GM12878 (cell line): ENCODE data around the gene MAN2A2. TPM values are rescaled to one million over a fixed set of nuclear protein-coding genes. Genes with fewer than 3 reads are reported as not detected.

ENCODE experiments used
- ATAC-seq: fragments of 200-7000 bp; cut with Tn5 transposase; 3 replicates; pipeline ENCODE4 v1.9.1; 2020; ENCODE audit warnings: mild to moderate bottlenecking, moderate library complexity
- BruUV-seq: library from RNA; stranded (reverse); fragments of 400-500 nt; replicated peaks from 2 replicates; lab custom pipeline; 2021; lab: Mats Ljungman, UMichigan
- CTCF ChIA-PET: fragments of 300-600 bp; sonication (Branson Sonifier 250); formaldehyde crosslinking; extraction: SDS; loops from one replicate; lab custom pipeline; 2021; ENCODE audit warnings: inconsistent platforms; lab: Yijun Ruan, JAX
- POLR2A ChIA-PET: fragments of 350-600 bp; formaldehyde crosslinking; extraction: SDS; loops from one replicate; lab custom pipeline; 2021; ENCODE audit warnings: inconsistent platforms; lab: Charles Lee
- RAD21 ChIA-PET: fragments of 300-600 bp; sonication (Branson Sonifier 250); formaldehyde crosslinking; loops from one replicate; lab custom pipeline; 2023; ENCODE audit warnings: antibody characterized with exemption; ENCODE audit not compliant: unreplicated experiment; lab: Charles Lee
- SMC1A ChIA-PET: fragments of 300-600 bp; sonication (Branson Sonifier 250); formaldehyde crosslinking; loops from one replicate; lab custom pipeline; 2023; ENCODE audit not compliant: unreplicated experiment, uncharacterized antibody; lab: Charles Lee
- DNase-seq: peaks from one replicate; pipeline ENCODE4 v3.0.0-alpha.2; 2011; ENCODE audit warnings: low read depth, low spot score
- FAIRE-seq: peaks from 3 replicates; lab custom pipeline; 2011; peaks lifted over from hg19 to GRCh38; lab: Jason Lieb, UNC
- H2AFZ ChIP-seq: 2 replicates; pipeline ENCODE4 v1.6.0; 2011; ENCODE audit warnings: low read depth, low read length, control low read depth; ENCODE audit not compliant: control insufficient read depth
- H3K27ac ChIP-seq: 2 replicates; pipeline ENCODE4 v1.5.1; 2011; ENCODE audit warnings: control low read depth; ENCODE audit not compliant: control insufficient read depth, insufficient read depth
- H3K27me3 ChIP-seq, 2 experiments: replicated peaks in 1 of 2; 2 replicates each; pipeline versions ENCODE4 v1.6.0 to v1.6.1; 2011; ENCODE audit warnings: low read length in 1 of 2; ENCODE audit not compliant: control insufficient read depth in 2 of 2, insufficient read depth in 2 of 2
- H3K36me3 ChIP-seq, 2 experiments: 2 replicates each; pipeline ENCODE4 v1.5.1; 2011; ENCODE audit warnings: low read length in 1 of 2; ENCODE audit not compliant: control insufficient read depth in 2 of 2, insufficient read depth in 2 of 2
- H3K4me1 ChIP-seq: 2 replicates; pipeline ENCODE4 v1.6.1; 2011; ENCODE audit warnings: mild to moderate bottlenecking, low read length, moderate library complexity, mixed read lengths; ENCODE audit not compliant: control insufficient read depth, insufficient read depth
- H3K4me2 ChIP-seq: 2 replicates; pipeline ENCODE4 v1.6.0; 2011; ENCODE audit warnings: control low read depth; ENCODE audit not compliant: control insufficient read depth, insufficient read depth
- H3K4me3 ChIP-seq: fragments of 200-600 bp; sonication (generic); 2 replicates; pipeline ENCODE4 v1.5.1; 2016
- H3K79me2 ChIP-seq: 2 replicates; pipeline ENCODE4 v1.6.0; 2011; ENCODE audit warnings: low read length; ENCODE audit not compliant: control insufficient read depth, insufficient read depth
- H3K9ac ChIP-seq: 2 replicates; pipeline ENCODE4 v1.8.0; 2011; ENCODE audit warnings: low read length, control low read depth, mixed read lengths; ENCODE audit not compliant: control insufficient read depth, insufficient read depth
- H3K9me3 ChIP-seq: replicated peaks from 3 replicates; pipeline ENCODE4 v1.5.1; 2011; ENCODE audit warnings: mild to moderate bottlenecking, low read length; ENCODE audit not compliant: control insufficient read depth, insufficient read depth
- H4K20me1 ChIP-seq: 2 replicates; pipeline ENCODE4 v1.6.0; 2011; ENCODE audit not compliant: control insufficient read depth, insufficient read depth
- CEBPB ChIP-seq, 2 experiments: fragments of 150-350 bp in 1 of 2; IDR thresholded peaks; 2 replicates each; pipeline ENCODE4 v1.6.1; 2012 to 2014; ENCODE audit warnings: low read depth in 2 of 2, low read length in 2 of 2, borderline replicate concordance in 1 of 2, inconsistent platforms in 1 of 2
- GABPA ChIP-seq: IDR thresholded peaks from 2 replicates; pipeline ENCODE4 v1.6.1; 2014; ENCODE audit warnings: antibody characterized with exemption, low read depth, mild to moderate bottlenecking, inconsistent platforms
- KAT2A ChIP-seq: conservative IDR thresholded peaks from 2 replicates; pipeline ENCODE4 v1.6.1; 2011; ENCODE audit warnings: low read depth, low read length; ENCODE audit not compliant: control insufficient read depth
- POLR2A ChIP-seq: IDR thresholded peaks from 2 replicates; pipeline ENCODE4 v1.6.1; 2011; ENCODE audit warnings: low read depth, mild to moderate bottlenecking, low read length
- RUNX3 ChIP-seq: IDR thresholded peaks from 2 replicates; pipeline ENCODE4 v1.6.1; 2012; ENCODE audit warnings: low read length, inconsistent platforms
- SP1 ChIP-seq: IDR thresholded peaks from one replicate; pipeline ENCODE4 v1.6.1; 2011; ENCODE audit warnings: low read depth, low read length
- WRNIP1 ChIP-seq: IDR thresholded peaks from 2 replicates; pipeline ENCODE4 v1.6.1; 2011; ENCODE audit warnings: low read depth, low read length, improper control_type of control experiment, borderline replicate concordance
- ZSCAN29 ChIP-seq: fragments of 450-650 bp; IDR thresholded peaks from 2 replicates; pipeline ENCODE4 v1.6.1; 2017; ENCODE audit warnings: mild to moderate bottlenecking, moderate library complexity
- WGBS: methylation state at CpG from one replicate; pipeline ENCODE4 v1.1.6; 2016; ENCODE audit warnings: low lambda C conversion rate; ENCODE audit not compliant: insufficient replicate concordance, insufficient coverage; ENCODE audit errors: missing lambda C conversion rate; 5-methylcytosine and 5-hydroxymethylcytosine counted together
- in situ Hi-C: fragments of 300-500 bp; cut with MboI; formaldehyde crosslinking; loops from 9 replicates; pipeline ENCODE4 v1.14.3; 2018; ENCODE audit warnings: mixed read lengths
- intact Hi-C: fragments of 100-400 bp; cut with micrococcal nuclease; formaldehyde crosslinking; loops from one replicate; pipeline ENCODE4 v1.14.2; 2022; ENCODE audit not compliant: unreplicated experiment
- polyA plus RNA-seq, 11 experiments: library from polyadenylated mRNA; depleted of rRNA in 4 of 11; unstranded in 6 of 11; stranded (reverse) in 5 of 11; fragments of >200 nt; fragmentation: Nextera tagmentation in 4 of 11; fragmentation: Illumina TruSeq in 1 of 11; extraction: Ambion mirVana in 4 of 11; extraction: Trizol in 1 of 11; gene quantifications; 1 replicate in 1 of 11; 2 replicates in 10 of 11; pipeline versions ENCODE4 v1.2.1 to v1.2.3, GENCODE V29; 2011 to 2016; ENCODE audit warnings: inconsistent platforms in 2 of 11, missing spikeins in 2 of 11, low read depth in 1 of 11
- total RNA-seq, 4 experiments: library from RNA; depleted of rRNA in 3 of 4; stranded (reverse); fragments of >200 nt in 3 of 4; fragmentation: Illumina TruSeq in 1 of 4; extraction: Trizol in 1 of 4; gene quantifications; 2 replicates each; pipeline versions ENCODE4 v1.2.1 to v1.2.3, GENCODE V29; 2013 to 2021
- TF ChIP-seq, protein P1 (sequence below): fragments of 450-650 bp; IDR thresholded peaks from 2 replicates; pipeline ENCODE4 v1.6.1; 2017; ENCODE audit warnings: mild to moderate bottlenecking, low read depth, inconsistent platforms; ENCODE audit not compliant: poor library complexity, severe bottlenecking
- TF ChIP-seq, protein P2 (sequence below): fragments of 450-650 bp; formaldehyde crosslinking; IDR thresholded peaks from 2 replicates; pipeline ENCODE4 v1.5.0; 2022; ENCODE audit warnings: mild to moderate bottlenecking, missing genetic modification characterization

Gene MAN2A2
- total and polyA plus RNA-seq, 10 of the 15 experiments (the other 5 are each of a cell fraction or from before 2014, with no cell fraction given), result 4.2 to 79.4 (median 23.2) TPM

DNA sequence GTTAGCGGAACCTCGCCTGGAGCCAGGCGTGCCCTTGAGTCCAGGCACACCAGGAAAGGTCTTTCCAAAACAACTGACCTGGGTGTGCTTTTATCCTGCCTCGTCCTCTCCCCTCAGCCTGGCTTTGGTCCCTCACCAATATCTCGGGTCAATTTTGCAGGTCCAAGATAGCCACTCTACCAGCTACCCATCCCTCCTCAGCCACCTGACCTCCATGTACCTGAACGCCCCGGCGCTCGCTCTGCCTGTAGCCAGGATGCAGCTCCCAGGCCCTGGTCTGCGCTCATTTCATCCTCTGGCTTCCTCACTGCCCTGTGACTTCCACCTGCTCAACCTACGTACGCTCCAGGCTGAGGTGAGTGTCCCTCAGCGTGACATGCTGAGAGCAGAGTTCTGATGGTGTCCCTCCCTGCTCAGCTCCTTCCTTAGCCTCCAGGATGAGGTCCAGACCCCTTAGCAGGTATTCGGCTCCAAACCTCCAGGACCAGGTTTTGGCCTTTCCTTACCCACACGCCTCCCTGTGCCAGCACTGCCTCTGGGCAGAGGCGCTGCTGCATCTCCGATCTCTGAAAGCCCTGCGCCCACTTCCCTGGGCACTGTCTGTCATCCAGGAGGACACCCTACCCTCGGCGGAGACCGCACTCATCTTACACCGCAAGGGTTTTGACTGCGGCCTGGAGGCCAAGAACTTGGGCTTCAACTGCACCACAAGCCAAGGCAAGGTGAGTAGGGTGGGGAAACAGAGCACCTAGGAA lies 15.1 kb downstream of the MAN2A2 start:
- no peak for FAIRE-seq
- no peak overlapping the region for H3K27ac ChIP-seq
- no TSS peak for BruUV-seq
- no peaks in the 10 kb centered on the region for H3K27me3 ChIP-seq
- no peak overlapping the region for H3K4me3 ChIP-seq
- TF ChIP-seq POLR2A, result peak; percentile 52
- no peak for TF ChIP-seq SP1
- TF ChIP-seq, all 136 proteins: peak for 1
- no peak for ATAC-seq
- no peaks in the 10 kb centered on the region for H3K9me3 ChIP-seq
- H3K4me2 ChIP-seq, result no peak overlapping the region
- peaks cover 34 to 36% of the 10 kb centered on the region in 2 experiments for H3K36me3 ChIP-seq
- H3K9ac ChIP-seq, result no peak overlapping the region
- H3K79me2 ChIP-seq, result no peaks in the 10 kb centered on the region
- POLR2A ChIA-PET, result interaction anchor here (0.6 to 1.0 kb wide), 2 partner anchors 14 to 208 kb away, joined by 3 read pairs; no protein-coding TSS in a partner anchor
- in situ Hi-C loops, result no loop called here
- no peak overlapping the region for H2AFZ ChIP-seq
- RAD21 ChIA-PET, result interaction anchor here (1.1 kb wide), 1 partner anchor 14 kb away, joined by 3 read pairs; the partner anchor contains the start of gene MAN2A2
- no peak for DNase-seq
- CTCF ChIA-PET, result interaction anchor here (1.1 to 1.4 kb wide), 2 partner anchors 13 to 15 kb away, joined by 5 read pairs; partner anchors contain the start of gene HDDC3
- peaks cover 12% of the 10 kb centered on the region for H3K4me1 ChIP-seq
- no peaks in the 10 kb centered on the region for H4K20me1 ChIP-seq
- 96% methylated on average over 23 of the region's 23 CpGs for WGBS
- SMC1A ChIA-PET, result interaction anchor here (0.9 kb wide), 1 partner anchor 15 kb away, joined by 3 read pairs; the partner anchor contains the start of gene MAN2A2
- intact Hi-C loops, result no loop called here

DNA sequence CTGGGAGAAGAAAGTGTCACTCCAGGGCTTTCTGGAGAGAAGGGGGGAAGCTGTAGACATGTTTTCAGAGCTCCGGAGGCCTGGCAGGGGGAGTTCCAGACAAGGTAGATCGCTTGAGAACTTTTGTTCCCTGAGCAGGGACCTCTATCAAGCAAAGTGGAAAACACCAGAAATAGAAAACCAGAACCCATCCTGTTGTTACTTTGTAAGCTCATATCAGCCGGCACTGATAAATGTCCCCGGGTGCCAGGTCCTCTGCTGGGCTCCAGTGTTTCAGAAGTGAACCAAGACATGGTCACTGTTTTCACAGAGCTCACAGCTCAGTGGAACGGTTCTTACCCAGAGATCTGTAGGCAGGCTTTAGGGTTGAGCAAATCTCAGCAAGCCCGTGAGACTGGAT lies 15.7 kb downstream of the MAN2A2 start:
- SMC1A ChIA-PET, result interaction anchor here (0.9 kb wide), 1 partner anchor 16 kb away, joined by 3 read pairs; the partner anchor contains the start of gene MAN2A2
- BruUV-seq, result no TSS peak
- no peak overlapping the region for H2AFZ ChIP-seq
- no peak overlapping the region for H3K4me3 ChIP-seq
- POLR2A ChIA-PET, result interaction anchor here (1.0 kb wide), 1 partner anchor 15 kb away, joined by 3 read pairs; no protein-coding TSS in a partner anchor
- H3K36me3 ChIP-seq, result peaks cover 28 to 31% of the 10 kb centered on the region in 2 experiments
- no peak overlapping the region for H3K4me2 ChIP-seq
- RAD21 ChIA-PET, result interaction anchor here (1.1 kb wide), 1 partner anchor 15 kb away, joined by 3 read pairs; the partner anchor contains the start of gene MAN2A2
- intact Hi-C loops, result no loop called here
- CTCF ChIA-PET, result interaction anchor here (1.1 to 1.4 kb wide), 2 partner anchors 13 to 14 kb away, joined by 5 read pairs; partner anchors contain the start of gene HDDC3
- no peaks in the 10 kb centered on the region for H3K27me3 ChIP-seq
- no peaks in the 10 kb centered on the region for H3K9me3 ChIP-seq
- H3K27ac ChIP-seq, result no peak overlapping the region
- H3K4me1 ChIP-seq, result peaks cover 18% of the 10 kb centered on the region
- H3K79me2 ChIP-seq, result no peaks in the 10 kb centered on the region
- H3K9ac ChIP-seq, result no peak overlapping the region
- no peak for FAIRE-seq
- H4K20me1 ChIP-seq, result no peaks in the 10 kb centered on the region
- WGBS, result 88% methylated on average over 6 of the region's 6 CpGs
- no peak for ATAC-seq
- in situ Hi-C loops, result no loop called here
- no peak for DNase-seq
- TF ChIP-seq, protein P1, sequence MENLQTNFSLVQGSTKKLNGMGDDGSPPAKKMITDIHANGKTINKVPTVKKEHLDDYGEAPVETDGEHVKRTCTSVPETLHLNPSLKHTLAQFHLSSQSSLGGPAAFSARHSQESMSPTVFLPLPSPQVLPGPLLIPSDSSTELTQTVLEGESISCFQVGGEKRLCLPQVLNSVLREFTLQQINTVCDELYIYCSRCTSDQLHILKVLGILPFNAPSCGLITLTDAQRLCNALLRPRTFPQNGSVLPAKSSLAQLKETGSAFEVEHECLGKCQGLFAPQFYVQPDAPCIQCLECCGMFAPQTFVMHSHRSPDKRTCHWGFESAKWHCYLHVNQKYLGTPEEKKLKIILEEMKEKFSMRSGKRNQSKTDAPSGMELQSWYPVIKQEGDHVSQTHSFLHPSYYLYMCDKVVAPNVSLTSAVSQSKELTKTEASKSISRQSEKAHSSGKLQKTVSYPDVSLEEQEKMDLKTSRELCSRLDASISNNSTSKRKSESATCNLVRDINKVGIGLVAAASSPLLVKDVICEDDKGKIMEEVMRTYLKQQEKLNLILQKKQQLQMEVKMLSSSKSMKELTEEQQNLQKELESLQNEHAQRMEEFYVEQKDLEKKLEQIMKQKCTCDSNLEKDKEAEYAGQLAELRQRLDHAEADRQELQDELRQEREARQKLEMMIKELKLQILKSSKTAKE, result no peak
- no peak for TF ChIP-seq ZSCAN29
- no peak for TF ChIP-seq RUNX3
- TF ChIP-seq, protein P2, sequence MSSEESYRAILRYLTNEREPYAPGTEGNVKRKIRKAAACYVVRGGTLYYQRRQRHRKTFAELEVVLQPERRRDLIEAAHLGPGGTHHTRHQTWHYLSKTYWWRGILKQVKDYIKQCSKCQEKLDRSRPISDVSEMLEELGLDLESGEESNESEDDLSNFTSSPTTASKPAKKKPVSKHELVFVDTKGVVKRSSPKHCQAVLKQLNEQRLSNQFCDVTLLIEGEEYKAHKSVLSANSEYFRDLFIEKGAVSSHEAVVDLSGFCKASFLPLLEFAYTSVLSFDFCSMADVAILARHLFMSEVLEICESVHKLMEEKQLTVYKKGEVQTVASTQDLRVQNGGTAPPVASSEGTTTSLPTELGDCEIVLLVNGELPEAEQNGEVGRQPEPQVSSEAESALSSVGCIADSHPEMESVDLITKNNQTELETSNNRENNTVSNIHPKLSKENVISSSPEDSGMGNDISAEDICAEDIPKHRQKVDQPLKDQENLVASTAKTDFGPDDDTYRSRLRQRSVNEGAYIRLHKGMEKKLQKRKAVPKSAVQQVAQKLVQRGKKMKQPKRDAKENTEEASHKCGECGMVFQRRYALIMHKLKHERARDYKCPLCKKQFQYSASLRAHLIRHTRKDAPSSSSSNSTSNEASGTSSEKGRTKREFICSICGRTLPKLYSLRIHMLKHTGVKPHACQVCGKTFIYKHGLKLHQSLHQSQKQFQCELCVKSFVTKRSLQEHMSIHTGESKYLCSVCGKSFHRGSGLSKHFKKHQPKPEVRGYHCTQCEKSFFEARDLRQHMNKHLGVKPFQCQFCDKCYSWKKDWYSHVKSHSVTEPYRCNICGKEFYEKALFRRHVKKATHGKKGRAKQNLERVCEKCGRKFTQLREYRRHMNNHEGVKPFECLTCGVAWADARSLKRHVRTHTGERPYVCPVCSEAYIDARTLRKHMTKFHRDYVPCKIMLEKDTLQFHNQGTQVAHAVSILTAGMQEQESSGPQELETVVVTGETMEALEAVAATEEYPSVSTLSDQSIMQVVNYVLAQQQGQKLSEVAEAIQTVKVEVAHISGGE (CRISPR knock-in tag), result no peak
- TF ChIP-seq KAT2A, result no peak
- TF ChIP-seq CEBPB (IDR thresholded peaks at IDR 0.05; ENCODE audit: borderline replicate concordance in 1 of 2, low read depth in 2 of 2, low read length in 2 of 2), result no peak
- TF ChIP-seq WRNIP1, result no peak
- TF ChIP-seq GABPA, result no peak
